Activated T-helper 1 cell treated with anti-CD3 and anti-CD28 coated beads, Interleukin-12 subunit alpha, Interleukin-12 subunit beta, Interleukin-2, Interleukin-4 antibody, amounts not matched to agents 30 ng/mL and 10 ng/mL and 1 ng/mL, durations not matched to agents 14 hours and 24 hours and 36 hours (primary cell): Measurements from ENCODE around the gene FTCD. TPM values are rescaled to one million over a fixed set of nuclear protein-coding genes. Genes with fewer than 3 reads are reported as not detected.

Experiments used
- DNase-seq: peaks from one replicate; pipeline ENCODE4 v3.0.0; 2021; ENCODE audit warnings: low spot score
- H3K27ac Mint-ChIP-seq: one replicate; pipeline ENCODE4 v1.8.0; 2021; ENCODE audit warnings: mild to moderate bottlenecking, mixed read lengths
- H3K27me3 Mint-ChIP-seq: one replicate; pipeline ENCODE4 v1.8.0; 2022; ENCODE audit warnings: mild to moderate bottlenecking, moderate library complexity, mixed read lengths; ENCODE audit not compliant: insufficient read depth
- H3K36me3 Mint-ChIP-seq: one replicate; pipeline ENCODE4 v1.8.0; 2021; ENCODE audit warnings: low read depth, mixed read lengths
- H3K4me1 Mint-ChIP-seq: one replicate; pipeline ENCODE4 v1.8.0; 2021; ENCODE audit warnings: low read depth, mixed read lengths
- H3K4me3 Mint-ChIP-seq: one replicate; pipeline ENCODE4 v1.8.0; 2021; ENCODE audit warnings: mild to moderate bottlenecking, moderate library complexity, mixed read lengths
- H3K9me3 Mint-ChIP-seq: one replicate; pipeline ENCODE4 v1.8.0; 2021; ENCODE audit warnings: mixed read lengths
- intact Hi-C: fragments of 100-400 bp; cut with micrococcal nuclease; formaldehyde crosslinking; loops from one replicate; pipeline ENCODE4 v1.15.1; 2024
- total RNA-seq: library from RNA; stranded (reverse); gene quantifications from 2 replicates; pipeline ENCODE4 v1.2.3, GENCODE V29; 2022

The FTCD gene
- total RNA-seq, 1 donor from 2014 or later = 0.62 TPM

GRCh38 chr21:46092026-46092764 lies 63.2 kb downstream of the FTCD start:
- DNase-seq = no peak
- no peak overlapping the region for H3K27ac Mint-ChIP-seq
- no peaks in the 10 kb centered on the region for H3K4me1 Mint-ChIP-seq
- intact Hi-C loops = no loop called here
- no peak overlapping the region for H3K4me3 Mint-ChIP-seq
- H3K9me3 Mint-ChIP-seq = peaks cover 25% of the 10 kb centered on the region
- H3K27me3 Mint-ChIP-seq = peaks cover 3% of the 10 kb centered on the region
- peaks cover 3% of the 10 kb centered on the region for H3K36me3 Mint-ChIP-seq

DNA sequence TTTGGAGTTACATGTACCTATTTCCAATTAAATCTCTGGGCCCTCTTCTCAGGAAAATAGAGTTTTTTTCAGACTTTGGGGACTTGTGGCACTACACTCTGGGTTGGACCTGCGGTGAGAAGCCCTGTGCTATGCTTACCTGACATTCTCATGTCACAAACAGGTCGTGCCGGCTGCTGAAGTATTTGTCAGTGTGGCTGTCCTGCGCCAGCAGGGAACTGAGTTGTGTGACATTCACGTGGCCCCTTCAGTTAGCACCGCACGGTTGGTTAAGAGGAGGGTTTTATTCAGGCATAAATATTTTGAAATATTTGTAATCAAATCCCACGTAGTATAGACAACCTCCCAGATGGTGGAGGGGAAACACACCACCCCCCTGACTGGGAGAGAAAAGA lies 63.8 kb downstream of the FTCD start:
- Mint-ChIP-seq H3K9me3 (peaks cover 31% of the 10 kb centered on the region), H3K27ac (no peak overlapping the region), H3K4me1 (no peaks in the 10 kb centered on the region), H3K27me3 (no peaks in the 10 kb centered on the region), H3K4me3 (no peak overlapping the region), H3K36me3 (peaks cover 3% of the 10 kb centered on the region)
- DNase-seq = no peak
- intact Hi-C loops = no loop called here

GRCh38 chr21:46091118-46091517 lies 64.3 kb downstream of the FTCD start:
- Mint-ChIP-seq H3K27ac (no peak overlapping the region), H3K9me3 (peaks cover 32% of the 10 kb centered on the region)
- intact Hi-C loops = no loop called here

GRCh38 chr21:46089285-46089684 lies 66.1 kb downstream of the FTCD start:
- Mint-ChIP-seq H3K4me3 (no peak overlapping the region), H3K36me3 (peaks cover 3% of the 10 kb centered on the region), H3K27me3 (no peaks in the 10 kb centered on the region), H3K27ac (no peak overlapping the region), H3K4me1 (no peaks in the 10 kb centered on the region), H3K9me3 (peaks cover 32% of the 10 kb centered on the region)
- intact Hi-C loops = no loop called here
- DNase-seq = no peak

More at GRCh38 chr21:46091118-46091517, 64.3 kb downstream of the FTCD start:
- DNase-seq = no peak
- Mint-ChIP-seq H3K36me3 (peaks cover 3% of the 10 kb centered on the region), H3K27me3 (no peaks in the 10 kb centered on the region), H3K4me1 (no peaks in the 10 kb centered on the region), H3K4me3 (no peak overlapping the region)

- Mint-ChIP-seq H3K4me1 (no peaks in the 10 kb centered on the region), H3K4me3 (no peak overlapping the region), H3K27me3 (no peaks in the 10 kb centered on the region), H3K36me3 (peaks cover 3% of the 10 kb centered on the region), H3K9me3 (peaks cover 32% of the 10 kb centered on the region), H3K27ac (no peak overlapping the region)
- intact Hi-C loops = no loop called here
- no peak for DNase-seq
Observed at GRCh38 chr21:46088189-46088588, 67.2 kb downstream of the FTCD start.

DNA sequence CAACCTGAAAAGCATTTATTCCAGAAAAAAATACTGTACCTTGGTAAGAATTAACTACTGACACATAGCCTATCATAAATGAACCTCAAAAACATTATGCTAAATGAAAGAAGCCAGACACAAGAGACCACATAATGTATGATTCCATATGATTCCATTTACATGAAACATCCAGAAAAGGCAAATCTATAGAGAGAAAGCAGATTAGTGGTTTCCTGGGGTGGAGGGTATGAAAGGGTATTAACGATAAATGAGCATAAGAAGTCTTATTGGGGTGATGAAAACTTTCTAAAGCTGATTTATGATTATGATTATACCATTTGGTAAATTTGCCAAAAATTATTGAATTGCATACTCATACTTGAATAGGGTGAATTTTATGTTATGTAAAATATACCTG lies 67.7 kb downstream of the FTCD start:
- intact Hi-C loops = no loop called here
- no peak overlapping the region for H3K27ac Mint-ChIP-seq
- peaks cover 3% of the 10 kb centered on the region for H3K36me3 Mint-ChIP-seq
- H3K27me3 Mint-ChIP-seq = no peaks in the 10 kb centered on the region
- no peak overlapping the region for H3K4me3 Mint-ChIP-seq
- peaks cover 32% of the 10 kb centered on the region for H3K9me3 Mint-ChIP-seq
- no peaks in the 10 kb centered on the region for H3K4me1 Mint-ChIP-seq
- DNase-seq = no peak

Other genes starting within 250 kb of the FTCD start
- 0.42 and 0.62 TPM in 2 replicates for gene COL6A1, start 173.8 kb downstream of the FTCD start, total RNA-seq
- gene COL6A2, start 57.5 kb downstream of the FTCD start, total RNA-seq = 1.4 and 2.1 TPM in 2 replicates
- 12.1 and 12.8 TPM in 2 replicates for gene SPATC1L, start 28.9 kb upstream of the FTCD start, total RNA-seq
- gene LSS, start 73.2 kb upstream of the FTCD start, total RNA-seq = 15.8 and 17.0 TPM in 2 replicates
- gene MCM3AP, start 130.0 kb upstream of the FTCD start, total RNA-seq = 131 and 137 TPM in 2 replicates
- gene YBEY, start 130.8 kb upstream of the FTCD start, total RNA-seq = 16.7 and 17.6 TPM in 2 replicates
- gene C21orf58, start 168.3 kb upstream of the FTCD start, total RNA-seq = 26.7 and 26.9 TPM in 2 replicates
- 58.4 and 59.7 TPM in 2 replicates for gene PCNT, start 168.6 kb upstream of the FTCD start, total RNA-seq